Kidney (tissue), 14 donors: ENCODE measurements around the gene MAN1B1. TPM values are rescaled to one million over a fixed set of nuclear protein-coding genes. Genes with fewer than 3 reads are reported as not detected.

Experiments used
- DNase-seq, 5 donors: peaks; one replicate each; pipeline ENCODE4 v3.0.0-alpha.2; 2013 to 2020
- FAIRE-seq: peaks from 2 replicates; lab custom pipeline; 2012; peaks lifted over from hg19 to GRCh38; lab: Jason Lieb, UNC
- H3K27ac ChIP-seq, 2 donors: one replicate each; pipeline ENCODE4 v1.7.0; 2013; ENCODE audit warnings: low read depth in 2 of 2, low read length in 2 of 2, inconsistent platforms in 1 of 2
- H3K27me3 ChIP-seq: one replicate; pipeline ENCODE4 v1.7.1; 2013; ENCODE audit warnings: low read length, inconsistent platforms; ENCODE audit not compliant: control insufficient read depth, insufficient read depth
- H3K36me3 ChIP-seq, 3 donors: one replicate each; pipeline versions ENCODE4 v1.7.0 to v1.7.1; 2013; ENCODE audit warnings: low read length in 3 of 3, control low read depth in 1 of 3, inconsistent platforms in 1 of 3; ENCODE audit not compliant: insufficient read depth in 3 of 3, control insufficient read depth in 2 of 3
- H3K4me1 ChIP-seq, 3 donors: one replicate each; pipeline versions ENCODE4 v1.7.0 to v1.7.1; 2013; ENCODE audit warnings: low read length in 3 of 3, inconsistent platforms in 1 of 3, low read depth in 1 of 3; ENCODE audit not compliant: control insufficient read depth in 2 of 3, insufficient read depth in 2 of 3
- H3K4me3 ChIP-seq, 3 donors: one replicate each; pipeline versions ENCODE4 v1.7.0 to v1.8.1; 2013; ENCODE audit warnings: low read length in 3 of 3, control low read depth in 1 of 3, inconsistent platforms in 1 of 3
- H3K9ac ChIP-seq, 3 donors: one replicate each; pipeline versions ENCODE4 v1.7.0 to v1.7.1; 2013; ENCODE audit warnings: low read length in 3 of 3, control low read depth in 1 of 3, inconsistent platforms in 1 of 3
- H3K9me3 ChIP-seq, 3 donors: one replicate each; pipeline versions ENCODE4 v1.7.0 to v1.7.1; 2013; ENCODE audit warnings: low read length in 3 of 3, control low read depth in 1 of 3, inconsistent platforms in 1 of 3; ENCODE audit not compliant: control insufficient read depth in 2 of 3, insufficient read depth in 1 of 3
- intact Hi-C: fragments of 100-400 bp; cut with DNase I; formaldehyde crosslinking; loops from one replicate; pipeline ENCODE4 v1.11.1; 2022
- polyA plus RNA-seq: library from polyadenylated mRNA; stranded (reverse); fragments of 350-450 nt; fragmentation: Illumina TruSeq; extraction: RNeasy Lipid Tissue Mini Kit (QIAGEN cat#74804); gene quantifications from one replicate; pipeline ENCODE4 v1.2.3, GENCODE V29; 2014; ENCODE audit warnings: low read depth, low replicate concordance; ENCODE audit not compliant: insufficient read depth
- total RNA-seq: library from RNA; stranded (reverse); fragmentation: NEBNext Ultra II Directional; extraction: Animal tissue kit (Norgen Biotek cat#: 25700); gene quantifications from one replicate; pipeline ENCODE4 v1.2.1, GENCODE V29; 2021
- TF ChIP-seq, protein P1 (sequence below): IDR thresholded peaks from 3 replicates; pipeline ENCODE4 v1.5.1; 2012; ENCODE audit warnings: mild to moderate bottlenecking, moderate library complexity, borderline replicate concordance; ENCODE audit not compliant: insufficient read depth; ENCODE audit errors: extremely low read depth
- donor health status: control.
- donor health status: control.
- donor health status: control.
- donor health status: control.
- donor health status: control.
- donor health status: DM: yes; HTN: yes; CAD: no.
- donor health status: Normal renal cell carcinoma (clear cell type).

The MAN1B1 gene
- total and polyA plus RNA-seq, 2 donors from 2014 or later: 57.3 to 63.2 TPM

- TF ChIP-seq, protein P1, sequence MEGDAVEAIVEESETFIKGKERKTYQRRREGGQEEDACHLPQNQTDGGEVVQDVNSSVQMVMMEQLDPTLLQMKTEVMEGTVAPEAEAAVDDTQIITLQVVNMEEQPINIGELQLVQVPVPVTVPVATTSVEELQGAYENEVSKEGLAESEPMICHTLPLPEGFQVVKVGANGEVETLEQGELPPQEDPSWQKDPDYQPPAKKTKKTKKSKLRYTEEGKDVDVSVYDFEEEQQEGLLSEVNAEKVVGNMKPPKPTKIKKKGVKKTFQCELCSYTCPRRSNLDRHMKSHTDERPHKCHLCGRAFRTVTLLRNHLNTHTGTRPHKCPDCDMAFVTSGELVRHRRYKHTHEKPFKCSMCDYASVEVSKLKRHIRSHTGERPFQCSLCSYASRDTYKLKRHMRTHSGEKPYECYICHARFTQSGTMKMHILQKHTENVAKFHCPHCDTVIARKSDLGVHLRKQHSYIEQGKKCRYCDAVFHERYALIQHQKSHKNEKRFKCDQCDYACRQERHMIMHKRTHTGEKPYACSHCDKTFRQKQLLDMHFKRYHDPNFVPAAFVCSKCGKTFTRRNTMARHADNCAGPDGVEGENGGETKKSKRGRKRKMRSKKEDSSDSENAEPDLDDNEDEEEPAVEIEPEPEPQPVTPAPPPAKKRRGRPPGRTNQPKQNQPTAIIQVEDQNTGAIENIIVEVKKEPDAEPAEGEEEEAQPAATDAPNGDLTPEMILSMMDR: no peak
- DNase-seq (peak in 1 of 5 donors; percentile 81), FAIRE-seq (no peak)
- intact Hi-C loops: no loop called here
- Histone ChIP-seq H3K27ac (peak overlapping the region in 1 of 2 donors; percentile 9), H3K4me3 (no peak overlapping the region), H3K36me3 (peaks cover 0 to 11% (median 0%) of the 10 kb centered on the region in 3 donors), H3K4me1 (peaks cover 0 to 9% (median 0%) of the 10 kb centered on the region in 3 donors), H3K9me3 (no peaks in the 10 kb centered on the region), H3K27me3 (peaks cover 11% of the 10 kb centered on the region), H3K9ac (no peak overlapping the region)
Observed at GRCh38 chr9:137076636-137077009, 10.2 kb upstream of the MAN1B1 start.

DNA sequence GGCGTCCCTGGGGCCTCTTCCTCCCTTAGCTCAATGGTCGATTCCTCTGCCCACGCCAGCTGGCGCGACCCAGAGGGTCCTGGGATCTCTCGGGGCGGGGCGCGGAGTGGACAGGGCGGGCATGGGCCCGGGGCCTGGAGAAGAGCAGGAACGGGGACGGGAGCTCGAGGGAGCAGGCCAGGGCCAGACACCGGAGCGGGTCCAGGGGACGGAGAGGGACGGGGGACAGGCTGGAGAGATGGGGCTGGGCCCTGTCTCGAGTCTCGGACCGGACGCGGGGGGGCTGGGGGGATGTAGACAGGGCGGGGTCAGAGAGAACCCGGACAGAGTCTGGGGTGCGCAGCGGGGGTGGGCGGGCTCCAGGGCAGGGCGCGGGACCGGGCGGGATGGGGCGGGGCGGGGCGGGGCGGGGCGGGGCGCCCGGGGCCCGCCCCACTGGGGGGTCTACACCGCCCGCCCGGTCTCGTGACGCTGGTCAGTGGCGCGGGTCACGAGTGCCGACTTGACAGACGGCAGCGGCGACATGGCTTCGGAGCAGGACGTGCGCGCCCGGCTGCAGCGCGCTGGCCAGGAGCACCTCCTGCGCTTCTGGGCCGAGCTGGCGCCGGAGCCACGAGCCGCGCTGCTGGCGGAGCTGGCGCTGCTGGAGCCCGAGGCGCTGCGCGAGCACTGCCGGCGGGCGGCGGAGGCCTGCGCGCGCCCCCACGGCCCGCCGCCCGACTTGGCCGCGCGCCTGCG, 9.6 kb upstream of the MAN1B1 start, which contains the start of gene UAP1L1:
UAP1L1 (plus strand) TSS at position 508 of the 738 bp plus-strand sequence; CDS start at position 524, 16 bp downstream.
- Histone ChIP-seq H3K27me3 (peaks cover 11% of the 10 kb centered on the region), H3K36me3 (peaks cover 0 to 14% (median 0%) of the 10 kb centered on the region in 3 donors), H3K9me3 (no peaks in the 10 kb centered on the region), H3K27ac (peak within 1 kb of the TSS in 1 of 2 donors; percentile 9), H3K4me3 (peak within 1 kb of the TSS in 2 of 3 donors; percentile 44 to 61), H3K4me1 (peaks cover 0 to 9% (median 0%) of the 10 kb centered on the region in 3 donors), H3K9ac (peak within 1 kb of the TSS in 2 of 3 donors; percentile 4 to 31)
- intact Hi-C loops: no loop called here
- TF ChIP-seq, protein P1: no peak
- FAIRE-seq (no peak), DNase-seq (peak; percentile 26 to 95 (median 62))

DNA sequence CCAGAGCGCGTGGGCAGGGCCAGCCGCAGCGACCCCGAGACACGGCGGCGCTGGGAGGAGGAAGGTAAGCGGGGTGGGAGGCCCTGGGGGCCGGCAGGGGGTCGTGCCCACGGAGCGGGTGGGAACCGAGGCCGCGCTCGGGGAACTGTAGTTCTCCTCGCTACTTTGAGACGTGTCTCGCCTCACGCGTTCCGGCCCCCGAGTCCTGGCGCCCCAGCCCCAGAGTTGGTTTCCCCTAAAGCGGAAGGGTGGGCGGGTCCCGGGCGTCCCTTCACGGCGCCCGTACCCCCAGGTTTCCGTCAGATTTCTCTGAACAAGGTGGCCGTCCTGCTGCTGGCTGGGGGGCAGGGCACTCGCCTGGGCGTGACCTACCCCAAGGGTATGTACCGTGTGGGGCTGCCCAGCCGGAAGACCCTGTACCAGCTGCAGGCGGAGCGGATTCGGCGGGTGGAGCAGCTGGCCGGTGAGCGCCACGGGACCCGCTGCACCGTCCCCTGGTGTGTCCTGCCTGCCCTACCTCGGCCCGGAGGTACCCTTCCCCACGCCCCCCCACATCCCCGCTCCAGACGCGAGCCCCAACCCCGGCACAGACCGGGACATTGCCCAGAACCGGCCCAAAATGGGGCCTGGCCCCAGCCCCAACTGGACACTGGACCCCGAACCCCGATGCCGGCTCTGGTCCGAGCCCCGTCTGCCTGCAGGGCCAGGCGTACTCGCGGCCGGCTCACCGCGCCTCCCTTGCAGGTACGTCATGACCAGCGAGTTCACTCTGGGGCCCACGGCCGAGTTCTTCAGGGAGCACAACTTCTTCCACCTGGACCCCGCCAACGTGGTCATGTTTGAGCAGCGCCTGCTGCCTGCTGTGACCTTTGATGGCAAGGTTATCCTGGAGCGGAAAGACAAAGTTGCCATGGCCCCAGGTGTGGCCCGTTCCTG, 8.8 kb upstream of the MAN1B1 start:
- FAIRE-seq: no peak
- Histone ChIP-seq H3K9ac (peak overlapping the region in 2 of 3 donors; percentile 4 to 31), H3K27me3 (peaks cover 11% of the 10 kb centered on the region), H3K36me3 (peaks cover 0 to 14% (median 3%) of the 10 kb centered on the region in 3 donors), H3K27ac (no peak overlapping the region), H3K4me1 (peaks cover 0 to 9% (median 0%) of the 10 kb centered on the region in 3 donors), H3K9me3 (no peaks in the 10 kb centered on the region), H3K4me3 (peak overlapping the region in 2 of 3 donors; percentile 44 to 61)
- intact Hi-C loops: no loop called here
- TF ChIP-seq, protein P1: no peak
- DNase-seq: peak in 4 of 5 donors; percentile 16 to 86 (median 49)
